ENCODE measurements around the gene FBN2.

The FBN2 gene

GRCh38 chr5:128426090-128426534 is 111.9 kb downstream of the FBN2 start:
- no CpG with 5 or more reads among the region's 5 CpGs for WGBS (ENCODE audit: extremely low coverage, insufficient coverage, insufficient read length)
- Histone ChIP-seq H3K79me1 (ENCODE audit: low read length) (no peaks in the 10 kb centered on the region), H2AK5ac (ENCODE audit: low read length) (no peak overlapping the region), H3K27ac (ENCODE audit: low read depth, low read length) (no peak overlapping the region), H3K36me3 (ENCODE audit: control insufficient read depth in 1 of 2, insufficient read depth in 2 of 2, low read length in 2 of 2) (no peaks in the 10 kb centered on the region), H3K18ac (ENCODE audit: low read length) (no peak overlapping the region), H2AFZ (ENCODE audit: insufficient read depth, low read length, poor library complexity) (no peak overlapping the region), H3K14ac (ENCODE audit: low read length) (no peak overlapping the region), H3K9ac (ENCODE audit: low read length) (no peak overlapping the region), H4K12ac (ENCODE audit: low read depth, low read length) (no peak overlapping the region), H2BK120ac (ENCODE audit: insufficient read depth, low read length, poor library complexity) (no peak overlapping the region), H2BK5ac (ENCODE audit: low read depth, low read length, poor library complexity) (no peak overlapping the region), H3K79me2 (ENCODE audit: control insufficient read depth, insufficient read depth, low read length, poor library complexity) (no peaks in the 10 kb centered on the region), H3K27me3 (ENCODE audit: insufficient read depth, low read length) (no peaks in the 10 kb centered on the region), H4K8ac (ENCODE audit: low read depth, low read length) (no peak overlapping the region), H2BK12ac (ENCODE audit: low read length) (no peak overlapping the region), H3K23ac (ENCODE audit: low read length) (no peak overlapping the region), H3K4me1 (ENCODE audit: control insufficient read depth in 1 of 2, insufficient read depth in 2 of 2, low read length in 2 of 2) (no peaks in the 10 kb centered on the region), H3K4me3 (ENCODE audit: low read depth, low read length) (no peak overlapping the region), H3K4me2 (ENCODE audit: low read length) (no peak overlapping the region), H3K9me3 (ENCODE audit: insufficient read depth, low read depth, low read length) (no peaks in the 10 kb centered on the region), H4K91ac (ENCODE audit: low read depth, low read length) (no peak overlapping the region), H3K4ac (ENCODE audit: low read depth, low read length) (no peak overlapping the region)
- no peak for DNase-seq

DNA sequence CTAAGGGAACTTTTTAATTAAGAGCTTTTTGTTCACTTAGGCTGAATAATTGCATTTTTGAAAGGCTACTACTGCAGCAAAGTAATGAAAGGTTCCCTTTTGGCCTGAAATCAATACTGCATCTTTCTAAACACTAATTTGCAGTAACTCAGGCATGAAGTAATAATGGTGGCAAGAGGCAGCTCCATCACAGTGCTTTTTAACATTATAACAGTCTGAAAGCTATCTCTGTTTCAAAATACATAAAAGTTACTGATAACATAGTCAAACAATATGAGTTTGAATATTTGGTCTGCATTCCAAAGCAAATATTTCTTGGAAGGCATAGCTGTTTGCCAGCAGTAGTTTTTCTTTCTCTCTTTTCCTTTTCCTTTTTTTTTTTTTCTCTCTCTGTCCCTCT is 113.4 kb downstream of the FBN2 start:
- Histone ChIP-seq H3K9me3 (ENCODE audit: insufficient read depth, low read depth, low read length) (no peaks in the 10 kb centered on the region), H3K79me2 (ENCODE audit: control insufficient read depth, insufficient read depth, low read length, poor library complexity) (no peaks in the 10 kb centered on the region), H3K27ac (ENCODE audit: low read depth, low read length) (no peak overlapping the region), H4K8ac (ENCODE audit: low read depth, low read length) (no peak overlapping the region), H3K79me1 (ENCODE audit: low read length) (no peaks in the 10 kb centered on the region), H2BK120ac (ENCODE audit: insufficient read depth, low read length, poor library complexity) (no peak overlapping the region), H3K4me3 (ENCODE audit: low read depth, low read length) (no peak overlapping the region), H2BK5ac (ENCODE audit: low read depth, low read length, poor library complexity) (no peak overlapping the region), H3K23ac (ENCODE audit: low read length) (no peak overlapping the region), H4K12ac (ENCODE audit: low read depth, low read length) (no peak overlapping the region), H3K36me3 (ENCODE audit: control insufficient read depth in 1 of 2, insufficient read depth in 2 of 2, low read length in 2 of 2) (no peaks in the 10 kb centered on the region), H3K9ac (ENCODE audit: low read length) (no peak overlapping the region), H3K4ac (ENCODE audit: low read depth, low read length) (no peak overlapping the region), H2AK5ac (ENCODE audit: low read length) (no peak overlapping the region), H2AFZ (ENCODE audit: insufficient read depth, low read length, poor library complexity) (no peak overlapping the region), H3K18ac (ENCODE audit: low read length) (no peak overlapping the region), H3K14ac (ENCODE audit: low read length) (no peak overlapping the region), H4K91ac (ENCODE audit: low read depth, low read length) (no peak overlapping the region), H3K27me3 (ENCODE audit: insufficient read depth, low read length) (no peaks in the 10 kb centered on the region), H3K4me1 (ENCODE audit: control insufficient read depth in 1 of 2, insufficient read depth in 2 of 2, low read length in 2 of 2) (no peaks in the 10 kb centered on the region), H2BK12ac (ENCODE audit: low read length) (no peak overlapping the region), H3K4me2 (ENCODE audit: low read length) (no peak overlapping the region)
- peak in 1 of 2 donors; percentile 42 for DNase-seq

DNA sequence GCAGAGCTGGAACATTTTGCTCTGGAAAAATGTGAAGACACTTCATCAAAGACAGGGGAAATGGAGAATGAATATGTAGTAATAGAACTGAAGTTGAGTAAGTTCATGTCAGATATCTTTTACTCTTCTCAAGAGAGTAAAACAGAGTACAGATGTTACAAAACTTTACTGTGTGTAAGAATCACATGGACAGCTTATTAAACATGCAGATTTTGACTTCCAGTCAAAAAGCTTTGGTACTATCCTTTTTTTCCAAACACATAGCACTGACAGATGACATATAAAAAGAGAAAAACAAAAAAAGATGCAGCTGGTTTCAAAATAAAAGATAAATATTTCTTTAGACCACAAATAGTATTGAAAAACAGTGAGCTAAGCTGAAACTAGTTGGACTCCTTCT is 115.4 kb downstream of the FBN2 start:
- no peak overlapping the region for H3K4me2 ChIP-seq (ENCODE audit: low read length)
- H2BK5ac ChIP-seq (ENCODE audit: low read depth, low read length, poor library complexity) = no peak overlapping the region
- H4K12ac ChIP-seq (ENCODE audit: low read depth, low read length) = no peak overlapping the region
- no peak overlapping the region for H2AFZ ChIP-seq (ENCODE audit: insufficient read depth, low read length, poor library complexity)
- no peak overlapping the region for H3K14ac ChIP-seq (ENCODE audit: low read length)
- H3K4ac ChIP-seq (ENCODE audit: low read depth, low read length) = no peak overlapping the region
- no peak for DNase-seq
- no peak overlapping the region for H3K18ac ChIP-seq (ENCODE audit: low read length)
- no peaks in the 10 kb centered on the region for H3K27me3 ChIP-seq (ENCODE audit: insufficient read depth, low read length)
- no peak overlapping the region for H2AK5ac ChIP-seq (ENCODE audit: low read length)
- H3K4me1 ChIP-seq (ENCODE audit: control insufficient read depth in 1 of 2, insufficient read depth in 2 of 2, low read length in 2 of 2) = no peaks in the 10 kb centered on the region
- H3K9me3 ChIP-seq (ENCODE audit: insufficient read depth, low read depth, low read length) = no peaks in the 10 kb centered on the region
- no peak overlapping the region for H4K8ac ChIP-seq (ENCODE audit: low read depth, low read length)
- no peak overlapping the region for H2BK120ac ChIP-seq (ENCODE audit: insufficient read depth, low read length, poor library complexity)
- no peak overlapping the region for H2BK12ac ChIP-seq (ENCODE audit: low read length)
- no peak overlapping the region for H4K91ac ChIP-seq (ENCODE audit: low read depth, low read length)
- H3K27ac ChIP-seq (ENCODE audit: low read depth, low read length) = no peak overlapping the region
- no peak overlapping the region for H3K23ac ChIP-seq (ENCODE audit: low read length)
- no peaks in the 10 kb centered on the region for H3K79me2 ChIP-seq (ENCODE audit: control insufficient read depth, insufficient read depth, low read length, poor library complexity)
- H3K79me1 ChIP-seq (ENCODE audit: low read length) = no peaks in the 10 kb centered on the region
- no peak overlapping the region for H3K9ac ChIP-seq (ENCODE audit: low read length)
- no peak overlapping the region for H3K4me3 ChIP-seq (ENCODE audit: low read depth, low read length)
- H3K36me3 ChIP-seq (ENCODE audit: control insufficient read depth in 1 of 2, insufficient read depth in 2 of 2, low read length in 2 of 2) = no peaks in the 10 kb centered on the region

DNA sequence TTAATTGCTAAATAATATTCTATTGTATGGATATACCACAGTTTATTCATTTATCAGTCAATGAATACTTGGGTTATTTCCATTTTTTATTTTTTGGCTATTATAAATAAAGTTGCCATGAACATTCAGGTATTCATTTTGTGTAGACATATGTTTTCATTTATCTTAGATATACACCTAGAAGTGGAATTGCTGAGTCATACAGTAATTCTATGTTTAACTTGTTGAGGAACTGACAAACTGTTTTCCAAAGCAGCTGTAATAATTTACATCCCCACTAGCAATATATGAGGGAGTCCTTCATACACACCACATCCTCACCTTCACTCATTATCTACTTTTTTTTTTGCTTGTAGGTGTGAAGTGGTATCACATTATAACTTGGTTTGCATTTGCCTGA is 123.6 kb downstream of the FBN2 start:
- H3K27ac ChIP-seq (ENCODE audit: low read depth, low read length) = no peak overlapping the region
- H2BK5ac ChIP-seq (ENCODE audit: low read depth, low read length, poor library complexity) = no peak overlapping the region
- H3K79me1 ChIP-seq (ENCODE audit: low read length) = no peaks in the 10 kb centered on the region
- H4K91ac ChIP-seq (ENCODE audit: low read depth, low read length) = no peak overlapping the region
- H3K9me3 ChIP-seq (ENCODE audit: insufficient read depth, low read depth, low read length) = no peaks in the 10 kb centered on the region
- no peak overlapping the region for H3K18ac ChIP-seq (ENCODE audit: low read length)
- H2AFZ ChIP-seq (ENCODE audit: insufficient read depth, low read length, poor library complexity) = no peak overlapping the region
- H2BK12ac ChIP-seq (ENCODE audit: low read length) = no peak overlapping the region
- no peak overlapping the region for H3K4me3 ChIP-seq (ENCODE audit: low read depth, low read length)
- no peak overlapping the region for H3K4ac ChIP-seq (ENCODE audit: low read depth, low read length)
- H3K23ac ChIP-seq (ENCODE audit: low read length) = no peak overlapping the region
- no peak overlapping the region for H3K4me2 ChIP-seq (ENCODE audit: low read length)
- H3K14ac ChIP-seq (ENCODE audit: low read length) = no peak overlapping the region
- no peak overlapping the region for H3K9ac ChIP-seq (ENCODE audit: low read length)
- peaks cover 0 to 4% of the 10 kb centered on the region in 2 experiments for H3K36me3 ChIP-seq (ENCODE audit: control insufficient read depth in 1 of 2, insufficient read depth in 2 of 2, low read length in 2 of 2)
- H3K4me1 ChIP-seq (ENCODE audit: control insufficient read depth in 1 of 2, insufficient read depth in 2 of 2, low read length in 2 of 2) = no peaks in the 10 kb centered on the region
- H2BK120ac ChIP-seq (ENCODE audit: insufficient read depth, low read length, poor library complexity) = no peak overlapping the region
- no peak overlapping the region for H4K8ac ChIP-seq (ENCODE audit: low read depth, low read length)
- H2AK5ac ChIP-seq (ENCODE audit: low read length) = no peak overlapping the region
- no peak overlapping the region for H4K12ac ChIP-seq (ENCODE audit: low read depth, low read length)
- no peaks in the 10 kb centered on the region for H3K27me3 ChIP-seq (ENCODE audit: insufficient read depth, low read length)
- DNase-seq = no peak
- no peaks in the 10 kb centered on the region for H3K79me2 ChIP-seq (ENCODE audit: control insufficient read depth, insufficient read depth, low read length, poor library complexity)

- H3K14ac ChIP-seq (ENCODE audit: low read length) = no peak overlapping the region
- H3K4ac ChIP-seq (ENCODE audit: low read depth, low read length) = no peak overlapping the region
- no peaks in the 10 kb centered on the region for H3K79me2 ChIP-seq (ENCODE audit: control insufficient read depth, insufficient read depth, low read length, poor library complexity)
- no CpG with 5 or more reads among the region's 2 CpGs for WGBS (ENCODE audit: extremely low coverage, insufficient coverage, insufficient read length)
- no peak overlapping the region for H3K23ac ChIP-seq (ENCODE audit: low read length)
- no peak overlapping the region for H3K4me3 ChIP-seq (ENCODE audit: low read depth, low read length)
- H4K91ac ChIP-seq (ENCODE audit: low read depth, low read length) = no peak overlapping the region
- H2BK120ac ChIP-seq (ENCODE audit: insufficient read depth, low read length, poor library complexity) = no peak overlapping the region
- no peak overlapping the region for H3K9ac ChIP-seq (ENCODE audit: low read length)
- DNase-seq = no peak
- H3K18ac ChIP-seq (ENCODE audit: low read length) = no peak overlapping the region
- H3K36me3 ChIP-seq (ENCODE audit: control insufficient read depth in 1 of 2, insufficient read depth in 2 of 2, low read length in 2 of 2) = peaks cover 0 to 4% of the 10 kb centered on the region in 2 experiments
- no peak overlapping the region for H2BK12ac ChIP-seq (ENCODE audit: low read length)
- no peaks in the 10 kb centered on the region for H3K79me1 ChIP-seq (ENCODE audit: low read length)
- H3K27me3 ChIP-seq (ENCODE audit: insufficient read depth, low read length) = no peaks in the 10 kb centered on the region
- H3K4me2 ChIP-seq (ENCODE audit: low read length) = no peak overlapping the region
- H2AK5ac ChIP-seq (ENCODE audit: low read length) = no peak overlapping the region
- no peak overlapping the region for H3K27ac ChIP-seq (ENCODE audit: low read depth, low read length)
- no peak overlapping the region for H4K8ac ChIP-seq (ENCODE audit: low read depth, low read length)
- no peaks in the 10 kb centered on the region for H3K9me3 ChIP-seq (ENCODE audit: insufficient read depth, low read depth, low read length)
- H2BK5ac ChIP-seq (ENCODE audit: low read depth, low read length, poor library complexity) = no peak overlapping the region
- no peaks in the 10 kb centered on the region for H3K4me1 ChIP-seq (ENCODE audit: control insufficient read depth in 1 of 2, insufficient read depth in 2 of 2, low read length in 2 of 2)
- H4K12ac ChIP-seq (ENCODE audit: low read depth, low read length) = no peak overlapping the region
- H2AFZ ChIP-seq (ENCODE audit: insufficient read depth, low read length, poor library complexity) = no peak overlapping the region
Measured at GRCh38 chr5:128413356-128413755, 124.7 kb downstream of the FBN2 start.

All from trophoblast cell (in vitro differentiated cells and primary cell).